GM12874 (cell line): ENCODE data around the gene NEDD4.

Experiments used
- TF ChIP-seq, protein P1 (sequence below): IDR thresholded peaks from 2 replicates; pipeline ENCODE4 v1.5.1; 2011; ENCODE audit warnings: low read depth, mild to moderate bottlenecking, control low read depth, low read length, moderate library complexity; ENCODE audit not compliant: insufficient read depth

NEDD4 gene

DNA sequence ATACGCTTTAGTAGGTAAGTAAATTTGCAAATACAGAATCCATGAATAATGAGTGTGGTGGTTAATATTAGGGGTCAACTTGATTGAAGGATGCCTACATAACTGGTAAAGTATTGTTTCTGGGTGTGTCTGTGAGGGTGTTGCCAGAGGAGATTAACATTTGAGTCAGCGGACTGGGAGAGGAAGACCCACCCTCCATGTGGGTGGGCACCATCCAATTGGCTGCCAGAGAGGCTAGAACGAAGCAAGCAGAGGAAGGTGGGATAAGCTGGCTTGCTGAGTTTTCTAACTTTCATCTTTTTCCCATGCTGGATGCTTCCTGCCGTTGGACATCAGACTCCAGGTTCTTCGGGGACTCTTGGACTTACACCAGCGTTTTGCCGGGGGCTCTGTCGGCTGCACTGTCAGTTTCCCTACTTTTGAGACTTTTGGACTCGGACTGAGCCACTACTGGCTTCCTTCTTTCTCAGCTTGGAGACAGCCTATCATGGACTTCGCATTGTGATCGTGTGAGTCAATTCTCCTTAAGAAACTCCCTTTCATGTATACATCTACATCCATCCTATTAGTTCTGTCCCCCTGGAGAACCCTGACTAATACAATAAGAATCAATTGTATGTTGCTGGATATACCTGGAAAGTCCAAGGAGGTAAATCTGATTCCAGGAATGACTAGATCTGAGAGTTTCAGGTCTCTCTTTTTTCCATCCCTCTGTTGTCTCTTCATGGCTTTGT, 25.8 kb upstream of the NEDD4 start:
- TF ChIP-seq, protein P1, sequence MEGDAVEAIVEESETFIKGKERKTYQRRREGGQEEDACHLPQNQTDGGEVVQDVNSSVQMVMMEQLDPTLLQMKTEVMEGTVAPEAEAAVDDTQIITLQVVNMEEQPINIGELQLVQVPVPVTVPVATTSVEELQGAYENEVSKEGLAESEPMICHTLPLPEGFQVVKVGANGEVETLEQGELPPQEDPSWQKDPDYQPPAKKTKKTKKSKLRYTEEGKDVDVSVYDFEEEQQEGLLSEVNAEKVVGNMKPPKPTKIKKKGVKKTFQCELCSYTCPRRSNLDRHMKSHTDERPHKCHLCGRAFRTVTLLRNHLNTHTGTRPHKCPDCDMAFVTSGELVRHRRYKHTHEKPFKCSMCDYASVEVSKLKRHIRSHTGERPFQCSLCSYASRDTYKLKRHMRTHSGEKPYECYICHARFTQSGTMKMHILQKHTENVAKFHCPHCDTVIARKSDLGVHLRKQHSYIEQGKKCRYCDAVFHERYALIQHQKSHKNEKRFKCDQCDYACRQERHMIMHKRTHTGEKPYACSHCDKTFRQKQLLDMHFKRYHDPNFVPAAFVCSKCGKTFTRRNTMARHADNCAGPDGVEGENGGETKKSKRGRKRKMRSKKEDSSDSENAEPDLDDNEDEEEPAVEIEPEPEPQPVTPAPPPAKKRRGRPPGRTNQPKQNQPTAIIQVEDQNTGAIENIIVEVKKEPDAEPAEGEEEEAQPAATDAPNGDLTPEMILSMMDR, result no peak

DNA sequence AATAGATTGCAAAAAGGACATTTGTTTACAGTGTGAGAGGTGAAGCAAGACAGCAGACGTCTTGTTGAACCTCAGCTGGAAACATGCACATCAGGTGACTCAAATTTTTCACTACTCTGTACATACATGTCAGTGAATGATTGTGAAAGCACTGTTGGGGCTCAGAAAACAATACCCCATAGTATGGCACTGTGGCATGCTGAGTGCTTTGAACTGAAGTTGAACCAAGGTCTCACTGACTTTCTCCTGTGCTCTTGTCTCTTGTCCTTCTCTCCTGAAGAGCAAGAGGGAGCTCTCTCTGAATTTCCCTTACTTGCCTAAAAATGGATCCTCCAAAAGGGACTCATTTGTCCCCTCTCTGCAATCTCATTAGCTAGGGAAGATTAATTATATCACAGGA, 24.5 kb upstream of the NEDD4 start:
- TF ChIP-seq, protein P1, result no peak

DNA sequence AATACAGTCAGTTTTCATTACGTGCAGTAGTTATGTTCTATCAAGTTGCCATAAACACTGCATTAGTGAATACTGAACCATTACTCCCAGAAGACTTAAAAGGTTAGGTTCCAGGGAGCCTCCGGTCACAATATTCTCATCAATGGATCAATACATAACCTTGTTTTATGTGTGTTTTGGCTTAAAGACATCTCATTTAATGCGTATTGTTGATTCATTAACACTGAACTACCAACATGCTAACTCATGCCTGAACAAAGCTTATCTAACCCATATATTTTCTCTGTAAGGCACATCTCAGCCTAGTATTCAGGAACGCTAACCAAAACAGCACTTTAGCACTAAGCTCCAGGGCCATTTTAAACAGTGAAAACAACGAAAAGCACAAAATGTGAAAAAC, 24.1 kb upstream of the NEDD4 start:
- TF ChIP-seq, protein P1, result no peak

DNA sequence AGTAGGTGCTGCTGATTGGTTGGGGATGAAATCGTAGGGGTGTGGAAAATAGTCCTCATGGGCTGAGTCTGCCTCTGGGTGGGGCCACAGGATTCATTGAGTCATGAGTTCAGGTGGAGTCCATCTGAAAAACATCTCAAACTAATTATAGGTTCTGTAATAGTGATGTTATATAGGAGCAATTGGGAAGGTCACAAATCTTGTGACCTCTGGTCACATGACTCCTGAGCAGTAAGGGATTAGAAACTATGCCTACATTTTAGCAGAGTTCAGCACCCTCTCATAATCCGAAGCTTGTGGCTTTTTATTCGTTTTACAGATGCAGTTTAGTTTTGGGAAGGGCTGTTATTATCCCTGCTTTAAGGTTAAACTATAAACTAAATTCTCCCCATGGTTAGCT, 22.9 kb upstream of the NEDD4 start:
- TF ChIP-seq, protein P1, result no peak

DNA sequence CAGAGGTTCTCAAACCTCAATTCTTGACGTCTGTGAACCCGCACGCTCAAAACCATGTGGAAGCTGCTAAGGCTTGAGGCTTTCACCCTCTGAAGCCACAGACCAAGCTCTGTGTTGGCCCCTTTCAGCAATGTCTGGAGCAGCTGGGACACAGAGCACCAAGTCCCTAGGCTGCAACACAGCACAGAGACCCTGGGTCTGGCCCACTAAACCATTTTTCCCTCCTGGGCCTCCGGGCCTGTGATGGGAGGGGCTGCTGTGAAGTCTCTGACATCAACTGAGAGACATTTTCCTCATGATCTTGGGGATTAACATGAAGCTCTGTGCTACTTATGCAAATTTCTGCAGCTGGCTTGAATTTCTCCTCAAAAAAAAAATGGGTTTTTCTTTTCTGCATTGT, 21.3 kb upstream of the NEDD4 start:
- TF ChIP-seq, protein P1, result no peak

DNA sequence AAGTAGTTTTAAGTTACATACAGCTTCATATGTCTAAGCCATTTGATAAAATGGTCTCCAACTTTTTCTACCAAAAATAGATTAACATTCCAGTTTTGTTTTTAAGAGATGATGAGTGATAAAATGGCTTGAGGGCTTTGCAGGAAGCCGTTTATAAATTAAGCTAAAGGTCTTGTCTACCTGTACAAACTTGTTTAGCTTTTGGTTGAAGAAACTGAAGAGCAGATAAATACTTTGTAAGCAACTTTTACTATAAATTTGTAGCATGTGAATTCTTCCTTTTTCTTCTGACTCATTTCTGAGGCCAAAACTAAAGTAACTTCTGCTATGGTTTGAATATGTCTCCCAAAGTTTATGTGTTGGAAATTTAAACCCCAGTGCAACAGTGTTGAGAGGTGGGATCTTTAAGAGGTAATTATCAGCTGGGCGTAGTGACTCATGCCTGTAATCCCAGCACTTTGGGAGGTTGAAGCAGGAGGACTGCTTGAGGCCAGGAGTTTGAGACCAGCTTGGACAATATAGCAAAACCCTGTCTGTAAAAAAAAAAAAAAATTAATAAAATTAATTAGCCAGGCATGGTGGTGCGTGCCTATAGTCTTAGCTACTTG, 8.2 kb upstream of the NEDD4 start:
- TF ChIP-seq, protein P1, result no peak

DNA sequence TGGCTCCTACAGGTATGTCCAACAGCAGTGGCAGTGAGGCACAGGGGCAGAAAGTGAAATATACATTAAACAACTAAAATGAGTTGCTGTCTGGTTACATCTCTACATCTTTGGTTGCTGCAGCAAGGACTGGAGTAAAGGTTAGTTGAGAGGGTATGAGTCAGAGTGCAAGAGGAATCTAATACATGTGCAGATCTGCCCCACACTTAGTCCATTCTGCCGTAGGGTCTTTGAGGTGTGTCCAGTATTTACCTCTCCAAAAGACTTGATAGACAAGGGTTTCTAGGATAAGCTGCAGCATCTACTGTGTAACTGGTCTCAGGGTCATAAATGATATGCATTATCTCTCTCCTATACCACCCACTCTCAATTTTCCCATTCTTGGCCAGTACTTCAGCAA, 6.2 kb upstream of the NEDD4 start:
- TF ChIP-seq, protein P1, result no peak
